H9 (cell line): ENCODE results near the gene SNRPB2. TPM values are rescaled to one million over a fixed set of nuclear protein-coding genes. Genes with fewer than 3 reads are reported as not detected.

Source experiments
- DNase-seq: peaks from one replicate; pipeline ENCODE4 v3.0.0-alpha.2; 2017
- H2AFZ ChIP-seq: one replicate; pipeline ENCODE4 v1.6.1; 2013; ENCODE audit warnings: mild to moderate bottlenecking, low read length, control low read depth, moderate library complexity
- H2AK5ac ChIP-seq: 2 replicates; pipeline ENCODE4 v1.6.1; 2013; ENCODE audit warnings: low read length, control low read depth, mixed read lengths; ENCODE audit not compliant: insufficient read length
- H2BK120ac ChIP-seq: one replicate; pipeline ENCODE4 v1.6.1; 2013; ENCODE audit warnings: low read depth, mild to moderate bottlenecking, low read length, control low read depth, inconsistent platforms; ENCODE audit not compliant: poor library complexity, severe bottlenecking
- H2BK12ac ChIP-seq: 2 replicates; pipeline ENCODE4 v1.6.1; 2013; ENCODE audit warnings: low read length, control low read depth, mixed read lengths, low read depth; ENCODE audit not compliant: insufficient read length
- H2BK15ac ChIP-seq: 2 replicates; pipeline ENCODE4 v1.6.1; 2013; ENCODE audit warnings: low read depth, low read length, control low read depth
- H2BK20ac ChIP-seq: one replicate; pipeline ENCODE4 v1.6.1; 2013; ENCODE audit warnings: low read depth, mild to moderate bottlenecking, low read length, control low read depth, inconsistent platforms; ENCODE audit not compliant: poor library complexity, severe bottlenecking
- H2BK5ac ChIP-seq: 2 replicates; pipeline ENCODE4 v1.6.1; 2013; ENCODE audit warnings: low read length, control low read depth, mixed read lengths; ENCODE audit not compliant: insufficient read length
- H3K14ac ChIP-seq: 2 replicates; pipeline ENCODE4 v1.6.1; 2013; ENCODE audit warnings: low read length, control low read depth; ENCODE audit not compliant: insufficient read depth
- H3K18ac ChIP-seq: 2 replicates; pipeline ENCODE4 v1.6.1; 2013; ENCODE audit warnings: low read depth, mild to moderate bottlenecking, mixed read lengths, low read length, control low read depth; ENCODE audit not compliant: insufficient read length
- H3K23ac ChIP-seq: 2 replicates; pipeline ENCODE4 v1.6.1; 2013; ENCODE audit warnings: low read length, control low read depth, mixed read lengths, low read depth; ENCODE audit not compliant: insufficient read length
- H3K23me2 ChIP-seq: 2 replicates; pipeline ENCODE4 v1.6.1; 2013; ENCODE audit warnings: low read depth, mild to moderate bottlenecking, mixed read lengths, low read length, control low read depth; ENCODE audit not compliant: insufficient read length, poor library complexity, severe bottlenecking
- H3K27ac ChIP-seq: 2 replicates; pipeline ENCODE4 v1.5.1; 2013; ENCODE audit warnings: low read length, control low read depth, mixed read lengths, low read depth; ENCODE audit not compliant: insufficient read length
- H3K27me3 ChIP-seq: 2 replicates; pipeline ENCODE4 v1.6.1; 2013; ENCODE audit warnings: low read length, control low read depth, inconsistent platforms; ENCODE audit not compliant: insufficient read depth
- H3K4ac ChIP-seq: 2 replicates; pipeline ENCODE4 v1.6.1; 2013; ENCODE audit warnings: low read depth, mild to moderate bottlenecking, control low read depth, inconsistent platforms, low read length, moderate library complexity
- H3K4me1 ChIP-seq: 2 replicates; pipeline ENCODE4 v1.6.1; 2013; ENCODE audit warnings: low read length, control low read depth, inconsistent platforms; ENCODE audit not compliant: insufficient read depth
- H3K4me2 ChIP-seq: 2 replicates; pipeline ENCODE4 v1.6.1; 2013; ENCODE audit warnings: low read length, control low read depth, mixed read lengths; ENCODE audit not compliant: insufficient read length, insufficient read depth
- H3K56ac ChIP-seq: 2 replicates; pipeline ENCODE4 v1.6.1; 2013; ENCODE audit warnings: low read depth, mild to moderate bottlenecking, mixed read lengths, low read length, control low read depth; ENCODE audit not compliant: insufficient read length
- H3K79me1 ChIP-seq: 2 replicates; pipeline ENCODE4 v1.6.1; 2013; ENCODE audit warnings: low read depth, mild to moderate bottlenecking, moderate library complexity, low read length, control low read depth, inconsistent platforms; ENCODE audit not compliant: insufficient read depth, poor library complexity, severe bottlenecking
- H3K79me2 ChIP-seq: 2 replicates; pipeline ENCODE4 v1.6.1; 2013; ENCODE audit warnings: low read length, control low read depth, inconsistent platforms; ENCODE audit not compliant: insufficient read depth
- H3K9ac ChIP-seq: 2 replicates; pipeline ENCODE4 v1.6.1; 2013; ENCODE audit warnings: low read length, control low read depth, mixed read lengths; ENCODE audit not compliant: insufficient read length; ENCODE audit errors: extremely low read depth
- H3K9me3 ChIP-seq: one replicate; pipeline ENCODE4 v1.6.1; 2013; ENCODE audit warnings: low read depth, low read length, inconsistent platforms; ENCODE audit not compliant: control insufficient read depth
- H3T11ph ChIP-seq: one replicate; pipeline ENCODE4 v1.6.1; 2013; ENCODE audit warnings: mild to moderate bottlenecking, low read length, control low read depth, inconsistent platforms
- H4K20me1 ChIP-seq: one replicate; pipeline ENCODE4 v1.6.1; 2013; ENCODE audit not compliant: control insufficient read depth, insufficient read length, insufficient read depth
- H4K5ac ChIP-seq: 2 replicates; pipeline ENCODE4 v1.6.1; 2013; ENCODE audit warnings: low read depth, mild to moderate bottlenecking, mixed read lengths, low read length, control low read depth; ENCODE audit not compliant: insufficient read length
- H4K8ac ChIP-seq: replicated peaks from 2 replicates; pipeline ENCODE4 v1.6.1; 2013; ENCODE audit warnings: low read length, control low read depth, mixed read lengths, low read depth; ENCODE audit not compliant: insufficient read length
- H4K91ac ChIP-seq: 2 replicates; pipeline ENCODE4 v1.6.1; 2013; ENCODE audit warnings: low read depth, mild to moderate bottlenecking, moderate library complexity, mixed read lengths, low read length, control low read depth; ENCODE audit not compliant: insufficient read length
- H3K27ac Mint-ChIP-seq, 3 experiments: 2 replicates in 2 of 3; 3 replicates in 1 of 3; pipeline ENCODE4 v1.8.0; 2020 to 2021; ENCODE audit warnings: mixed read lengths in 3 of 3, mild to moderate bottlenecking in 1 of 3, moderate library complexity in 1 of 3
- H3K27me3 Mint-ChIP-seq: 2 replicates; pipeline ENCODE4 v1.8.0; 2021; ENCODE audit warnings: low read depth, mild to moderate bottlenecking, moderate library complexity, mixed read lengths
- H3K36me3 Mint-ChIP-seq, 3 experiments: 2 replicates in 2 of 3; 3 replicates in 1 of 3; pipeline ENCODE4 v1.8.0; 2020 to 2021; ENCODE audit warnings: low read depth in 3 of 3, mixed read lengths in 3 of 3; ENCODE audit not compliant: insufficient read depth in 1 of 3
- H3K4me1 Mint-ChIP-seq, 2 experiments: 2 replicates each; pipeline ENCODE4 v1.8.0; 2020; ENCODE audit warnings: mixed read lengths in 2 of 2
- H3K4me3 Mint-ChIP-seq, 2 experiments: 2 replicates in 1 of 2; 3 replicates in 1 of 2; pipeline ENCODE4 v1.8.0; 2020 to 2021; ENCODE audit warnings: mild to moderate bottlenecking in 2 of 2, mixed read lengths in 2 of 2, moderate library complexity in 1 of 2
- H3K9me3 Mint-ChIP-seq, 2 experiments: 2 replicates in 1 of 2; 3 replicates in 1 of 2; pipeline ENCODE4 v1.8.0; 2020; ENCODE audit warnings: mild to moderate bottlenecking in 2 of 2, mixed read lengths in 2 of 2, moderate library complexity in 1 of 2
- WGBS: extraction: QIAGEN DNeasy Blood & Tissue Kit; methylation state at CpG from one replicate; pipeline ENCODE4 v1.1.7; 2013; ENCODE audit warnings: missing lambda C conversion rate, low lambda C conversion rate, mixed read lengths; ENCODE audit not compliant: insufficient read length; ENCODE audit errors: extremely low coverage; 5-methylcytosine and 5-hydroxymethylcytosine counted together
- total RNA-seq: library from RNA; stranded (reverse); gene quantifications from 2 replicates; pipeline ENCODE4 v1.2.1, GENCODE V29; 2021
- TF ChIP-seq, protein P1 (sequence below): fragments of 200-600 bp; sonication (generic); conservative IDR thresholded peaks from 3 replicates; pipeline ENCODE4 v1.8.0; 2021; ENCODE audit warnings: antibody characterized with exemption, mild to moderate bottlenecking

The SNRPB2 gene
- total RNA-seq, 1 experiment from 2014 or later = 93.2 TPM

DNA sequence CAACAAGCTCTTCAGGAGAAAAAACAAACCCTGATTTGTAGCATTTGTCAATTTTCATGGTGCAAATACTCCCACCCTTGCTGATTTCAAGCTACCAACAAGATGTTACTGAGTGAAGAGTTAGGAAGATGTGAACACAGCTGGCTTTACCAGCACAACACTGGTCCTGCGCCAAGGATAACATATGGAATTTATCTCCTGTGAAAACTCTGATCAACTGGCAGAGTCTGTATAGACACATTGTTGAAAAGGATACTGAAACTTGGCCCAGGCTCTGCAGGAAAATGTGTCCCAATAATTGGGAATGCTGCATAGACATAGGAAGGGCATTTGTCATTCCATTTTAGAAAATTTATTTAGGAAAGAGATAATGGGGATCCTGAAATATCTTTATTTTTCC lies 47.3 kb downstream of the SNRPB2 start:
- Histone ChIP-seq H3K4me2 (no peak overlapping the region), H3K9me3 (no peaks in the 10 kb centered on the region), H2AK5ac (no peak overlapping the region), H2BK120ac (no peak overlapping the region), H3K4ac (no peak overlapping the region), H3K27me3 (no peaks in the 10 kb centered on the region), H4K5ac (no peak overlapping the region), H4K91ac (no peak overlapping the region), H3K56ac (no peak overlapping the region), H3K27ac (no peak overlapping the region), H3K23me2 (no peaks in the 10 kb centered on the region), H3K4me1 (no peaks in the 10 kb centered on the region), H4K20me1 (no peaks in the 10 kb centered on the region), H3K18ac (no peak overlapping the region), H3T11ph (no peak overlapping the region), H2AFZ (no peak overlapping the region), H2BK20ac (no peak overlapping the region), H3K79me1 (no peaks in the 10 kb centered on the region), H3K79me2 (no peaks in the 10 kb centered on the region), H3K23ac (no peak overlapping the region), H4K8ac (no peak overlapping the region), H2BK5ac (no peak overlapping the region), H2BK12ac (no peak overlapping the region), H2BK15ac (no peak overlapping the region), H3K9ac (no peak overlapping the region), H3K14ac (no peak overlapping the region)
- Mint-ChIP-seq H3K4me3 (no peak overlapping the region), H3K9me3 (peaks cover 11 to 13% of the 10 kb centered on the region in 2 experiments; a peak in 4 of 5 replicates), H3K4me1 (peaks cover 3 to 9% of the 10 kb centered on the region in 2 experiments; a peak in 2 of 4 replicates), H3K27me3 (no peaks in the 10 kb centered on the region), H3K27ac (no peak overlapping the region), H3K36me3 (peaks cover 0 to 4% (median 3%) of the 10 kb centered on the region in 3 experiments; a peak in 3 of 7 replicates)
- TF ChIP-seq, protein P1, sequence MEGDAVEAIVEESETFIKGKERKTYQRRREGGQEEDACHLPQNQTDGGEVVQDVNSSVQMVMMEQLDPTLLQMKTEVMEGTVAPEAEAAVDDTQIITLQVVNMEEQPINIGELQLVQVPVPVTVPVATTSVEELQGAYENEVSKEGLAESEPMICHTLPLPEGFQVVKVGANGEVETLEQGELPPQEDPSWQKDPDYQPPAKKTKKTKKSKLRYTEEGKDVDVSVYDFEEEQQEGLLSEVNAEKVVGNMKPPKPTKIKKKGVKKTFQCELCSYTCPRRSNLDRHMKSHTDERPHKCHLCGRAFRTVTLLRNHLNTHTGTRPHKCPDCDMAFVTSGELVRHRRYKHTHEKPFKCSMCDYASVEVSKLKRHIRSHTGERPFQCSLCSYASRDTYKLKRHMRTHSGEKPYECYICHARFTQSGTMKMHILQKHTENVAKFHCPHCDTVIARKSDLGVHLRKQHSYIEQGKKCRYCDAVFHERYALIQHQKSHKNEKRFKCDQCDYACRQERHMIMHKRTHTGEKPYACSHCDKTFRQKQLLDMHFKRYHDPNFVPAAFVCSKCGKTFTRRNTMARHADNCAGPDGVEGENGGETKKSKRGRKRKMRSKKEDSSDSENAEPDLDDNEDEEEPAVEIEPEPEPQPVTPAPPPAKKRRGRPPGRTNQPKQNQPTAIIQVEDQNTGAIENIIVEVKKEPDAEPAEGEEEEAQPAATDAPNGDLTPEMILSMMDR = no peak
- WGBS = no CpG with 5 or more reads among the region's 1 CpG
- no peak for DNase-seq
